ENCODE data around the gene DHRS7. TPM values are rescaled to one million over a fixed set of nuclear protein-coding genes. Genes with fewer than 3 reads are reported as not detected.

Gene DHRS7
- total RNA-seq, 6 experiments from 2014 or later, result 50.0 to 75.0 (median 54.1) TPM

GRCh38 chr14:60188696-60189095, 23.5 kb upstream of the DHRS7 start:
- no peak overlapping the region for H3K27ac Mint-ChIP-seq
- no peak for TF ChIP-seq CTCF (IDR thresholded peaks at IDR 0.05)
- no peaks in the 10 kb centered on the region for H3K36me3 Mint-ChIP-seq (ENCODE audit: low read depth)
- no peaks in the 10 kb centered on the region for H3K9me3 Mint-ChIP-seq
- no peak overlapping the region for H3K4me3 Mint-ChIP-seq
- H3K27me3 Mint-ChIP-seq (ENCODE audit: insufficient read depth), result peaks cover 14% of the 10 kb centered on the region
- no peak for DNase-seq
- peaks cover 18% of the 10 kb centered on the region for H3K4me1 Mint-ChIP-seq (ENCODE audit: low read depth)

GRCh38 chr14:60188115-60188514, 22.9 kb upstream of the DHRS7 start:
- H3K4me3 Mint-ChIP-seq, result no peak overlapping the region
- no peak for DNase-seq
- H3K9me3 Mint-ChIP-seq, result no peaks in the 10 kb centered on the region
- TF ChIP-seq CTCF (IDR thresholded peaks at IDR 0.05), result peak; percentile 17; the same call in 1 of the 2 replicates
- no peaks in the 10 kb centered on the region for H3K36me3 Mint-ChIP-seq (ENCODE audit: low read depth)
- H3K27ac Mint-ChIP-seq, result no peak overlapping the region
- H3K4me1 Mint-ChIP-seq (ENCODE audit: low read depth), result peaks cover 23% of the 10 kb centered on the region
- H3K27me3 Mint-ChIP-seq (ENCODE audit: insufficient read depth), result peaks cover 14% of the 10 kb centered on the region

GRCh38 chr14:60184905-60185555, 19.8 kb upstream of the DHRS7 start:
- TF ChIP-seq CTCF (IDR thresholded peaks at IDR 0.05), result no peak
- Mint-ChIP-seq H3K27ac (no peak overlapping the region), H3K36me3 (ENCODE audit: low read depth) (no peaks in the 10 kb centered on the region), H3K27me3 (ENCODE audit: insufficient read depth) (peaks cover 9% of the 10 kb centered on the region), H3K4me1 (ENCODE audit: low read depth) (peaks cover 27% of the 10 kb centered on the region), H3K4me3 (no peak overlapping the region), H3K9me3 (no peaks in the 10 kb centered on the region)
- DNase-seq, result no peak

- TF ChIP-seq CTCF (IDR thresholded peaks at IDR 0.05), result peak; percentile 95
- Mint-ChIP-seq H3K4me3 (peak overlapping the region; percentile 82), H3K27ac (peak overlapping the region; percentile 22), H3K27me3 (ENCODE audit: insufficient read depth) (peaks cover 9% of the 10 kb centered on the region), H3K4me1 (ENCODE audit: low read depth) (peaks cover 30% of the 10 kb centered on the region), H3K9me3 (no peaks in the 10 kb centered on the region), H3K36me3 (ENCODE audit: low read depth) (no peaks in the 10 kb centered on the region)
- DNase-seq, result peak; percentile 71
These were observed 19.1 kb upstream of the DHRS7 start for GRCh38 chr14:60184146-60184904.

GRCh38 chr14:60183741-60184140, 18.5 kb upstream of the DHRS7 start:
- Mint-ChIP-seq H3K4me1 (ENCODE audit: low read depth) (peaks cover 36% of the 10 kb centered on the region), H3K27ac (peak overlapping the region; percentile 22; the same call in 1 of the 2 replicates), H3K27me3 (ENCODE audit: insufficient read depth) (peaks cover 9% of the 10 kb centered on the region), H3K36me3 (ENCODE audit: low read depth) (no peaks in the 10 kb centered on the region), H3K9me3 (no peaks in the 10 kb centered on the region), H3K4me3 (peak overlapping the region; percentile 82)
- TF ChIP-seq CTCF (IDR thresholded peaks at IDR 0.05), result no peak
- DNase-seq, result peak; percentile 10
